Measurements from ENCODE around the gene ALG8.
"Not testable (repeated sequence)": the region's sequence is repeated elsewhere in the genome, so short reads cannot be mapped to it uniquely, and the experiment has no call there.

Gene ALG8

GRCh38 chr11:78099666-78100065 lies 39.8 kb downstream of the ALG8 start:
- no peak for DNase-seq

- no peak for DNase-seq
Measured at GRCh38 chr11:78097666-78098385, 41.6 kb downstream of the ALG8 start.

- DNase-seq, result peak; percentile 13
Measured at GRCh38 chr11:78094250-78094649, 45.2 kb downstream of the ALG8 start.

- DNase-seq, result not testable (repeated sequence)
Measured at GRCh38 chr11:78086521-78087074, 52.8 kb downstream of the ALG8 start.

- no peak for DNase-seq
Measured at GRCh38 chr11:78085972-78086371, 53.5 kb downstream of the ALG8 start.

GRCh38 chr11:78084506-78084905 lies 54.9 kb downstream of the ALG8 start:
- not testable (repeated sequence) for DNase-seq

- DNase-seq, result no peak
Measured at GRCh38 chr11:78083021-78083420, 56.4 kb downstream of the ALG8 start.

- no peak for DNase-seq
Measured at GRCh38 chr11:78082146-78082545, 57.3 kb downstream of the ALG8 start.

GRCh38 chr11:78081583-78081982 lies 57.8 kb downstream of the ALG8 start:
- no peak for DNase-seq

GRCh38 chr11:78080818-78081495 lies 58.5 kb downstream of the ALG8 start:
- no peak for DNase-seq

GRCh38 chr11:78080084-78080817 lies 59.2 kb downstream of the ALG8 start:
- no peak for DNase-seq

GRCh38 chr11:78079232-78080083 lies 60.0 kb downstream of the ALG8 start, which contains the start of gene NDUFC2:
Gene NDUFC2, minus strand, starts transcription at chr11:78079862. Its CDS starts 118 bp downstream, at chr11:78079744.
- peak; percentile 70 for DNase-seq

- DNase-seq, result no peak
Measured at GRCh38 chr11:78078218-78079167, 60.9 kb downstream of the ALG8 start.

- DNase-seq, result not testable (repeated sequence)
Measured at GRCh38 chr11:78077592-78077991, 61.8 kb downstream of the ALG8 start.

GRCh38 chr11:78076733-78077403 lies 62.6 kb downstream of the ALG8 start:
- no peak for DNase-seq

- no peak for DNase-seq
Measured at GRCh38 chr11:78074756-78075155, 64.7 kb downstream of the ALG8 start.

GRCh38 chr11:78072455-78072854 lies 67.0 kb downstream of the ALG8 start:
- no peak for DNase-seq

- DNase-seq, result no peak
Measured at GRCh38 chr11:78071717-78072116, 67.7 kb downstream of the ALG8 start.

GRCh38 chr11:78070621-78071020 lies 68.8 kb downstream of the ALG8 start:
- no peak for DNase-seq

GRCh38 chr11:78069465-78069864 lies 70.0 kb downstream of the ALG8 start:
- no peak for DNase-seq

- no peak for DNase-seq
Measured at GRCh38 chr11:78067704-78068103, 71.7 kb downstream of the ALG8 start.

Measured in stimulated activated CD4-positive, alpha-beta T cell treated with anti-CD3 and anti-CD28 coated beads, Interleukin-1b, Interleukin-23, amount 100 ng/mL, for 48 hours (primary cell).